Measurements from ENCODE around the gene MARS2. TPM values are rescaled to one million over a fixed set of nuclear protein-coding genes. Genes with fewer than 3 reads are reported as not detected.
"Not testable (repeated sequence)": the region's sequence is repeated elsewhere in the genome, so short reads cannot be mapped to it uniquely, and the experiment has no call there.

The MARS2 gene
- total RNA-seq, 2 donors from 2014 or later, result 10.4 to 13.4 TPM

DNA sequence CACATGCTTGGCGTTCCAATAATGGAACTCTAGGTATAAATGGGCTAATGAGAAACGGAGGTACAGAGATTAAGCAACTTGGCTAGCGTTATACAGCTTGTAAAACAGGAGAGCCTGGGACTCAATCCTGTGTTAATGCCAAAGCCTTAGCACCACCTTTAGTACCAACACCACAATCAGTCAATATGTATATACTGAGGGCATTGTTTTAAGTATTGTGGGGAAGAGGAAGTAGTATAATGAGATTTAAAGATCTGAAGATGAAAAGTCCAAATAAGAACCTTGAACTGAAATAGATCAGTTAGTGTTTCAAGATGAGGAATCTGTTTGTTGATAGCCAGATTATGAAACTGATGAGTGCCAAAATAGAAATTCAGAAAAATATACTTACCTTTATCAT lies 8.1 kb downstream of the MARS2 start:
- DNase-seq, result no peak
- Mint-ChIP-seq H3K4me1 (peaks cover 31% of the 10 kb centered on the region), H3K36me3 (ENCODE audit: low read depth) (peaks cover 7% of the 10 kb centered on the region), H3K27me3 (ENCODE audit: insufficient read depth) (no peaks in the 10 kb centered on the region), H3K4me3 (no peak overlapping the region), H3K9me3 (no peaks in the 10 kb centered on the region), H3K27ac (peak overlapping the region; percentile 15)
- TF ChIP-seq, protein P1, sequence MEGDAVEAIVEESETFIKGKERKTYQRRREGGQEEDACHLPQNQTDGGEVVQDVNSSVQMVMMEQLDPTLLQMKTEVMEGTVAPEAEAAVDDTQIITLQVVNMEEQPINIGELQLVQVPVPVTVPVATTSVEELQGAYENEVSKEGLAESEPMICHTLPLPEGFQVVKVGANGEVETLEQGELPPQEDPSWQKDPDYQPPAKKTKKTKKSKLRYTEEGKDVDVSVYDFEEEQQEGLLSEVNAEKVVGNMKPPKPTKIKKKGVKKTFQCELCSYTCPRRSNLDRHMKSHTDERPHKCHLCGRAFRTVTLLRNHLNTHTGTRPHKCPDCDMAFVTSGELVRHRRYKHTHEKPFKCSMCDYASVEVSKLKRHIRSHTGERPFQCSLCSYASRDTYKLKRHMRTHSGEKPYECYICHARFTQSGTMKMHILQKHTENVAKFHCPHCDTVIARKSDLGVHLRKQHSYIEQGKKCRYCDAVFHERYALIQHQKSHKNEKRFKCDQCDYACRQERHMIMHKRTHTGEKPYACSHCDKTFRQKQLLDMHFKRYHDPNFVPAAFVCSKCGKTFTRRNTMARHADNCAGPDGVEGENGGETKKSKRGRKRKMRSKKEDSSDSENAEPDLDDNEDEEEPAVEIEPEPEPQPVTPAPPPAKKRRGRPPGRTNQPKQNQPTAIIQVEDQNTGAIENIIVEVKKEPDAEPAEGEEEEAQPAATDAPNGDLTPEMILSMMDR (conservative IDR thresholded peaks at IDR 0.05), result no peak
- H3K4me3 ChIP-seq (ENCODE audit: low read length), result no peak overlapping the region
- H3K36me3 ChIP-seq (ENCODE audit: control insufficient read depth, insufficient read depth, low read length), result peaks cover 16% of the 10 kb centered on the region
- no peak overlapping the region for H3K27ac ChIP-seq (ENCODE audit: low read depth, low read length)
- H3K27me3 ChIP-seq (ENCODE audit: control insufficient read depth, insufficient read depth, low read length, poor library complexity, severe bottlenecking), result no peaks in the 10 kb centered on the region
- no peaks in the 10 kb centered on the region for H3K9me3 ChIP-seq (ENCODE audit: control insufficient read depth, low read length)
- WGBS, 2 experiments (ENCODE audit: insufficient coverage in 1 of 2, insufficient read length in 1 of 2), result 90 to 95% methylated on average over 2 to 3 of the region's 3 CpGs
- H3K4me1 ChIP-seq (ENCODE audit: control insufficient read depth, insufficient read depth, low read length), result peaks cover 3% of the 10 kb centered on the region
- H3K9ac ChIP-seq (ENCODE audit: extremely low read depth, low read length, poor library complexity, severe bottlenecking), result no peak overlapping the region

DNA sequence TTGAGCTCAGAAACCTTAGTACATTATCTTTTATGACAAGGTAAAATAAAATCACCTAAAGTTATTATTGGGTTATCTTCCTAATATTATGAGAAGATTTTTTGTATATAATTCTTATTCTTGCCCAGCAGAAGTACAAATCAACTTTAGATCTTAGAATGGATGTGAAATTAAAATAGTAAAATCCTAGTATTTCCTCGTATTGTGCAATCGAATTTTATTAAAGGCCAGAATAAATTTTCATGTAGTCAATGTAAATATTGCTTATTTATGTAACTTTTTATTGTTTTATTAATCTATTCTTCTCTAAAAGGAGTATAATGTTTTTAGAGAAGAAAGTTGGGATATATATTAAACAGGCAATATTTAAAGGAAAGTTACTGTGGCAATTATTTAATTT lies 12.7 kb downstream of the MARS2 start:
- H3K9ac ChIP-seq (ENCODE audit: extremely low read depth, low read length, poor library complexity, severe bottlenecking), result no peak overlapping the region
- TF ChIP-seq, protein P1 (conservative IDR thresholded peaks at IDR 0.05), result no peak
- H3K4me3 ChIP-seq (ENCODE audit: low read length), result no peak overlapping the region
- H3K9me3 ChIP-seq (ENCODE audit: control insufficient read depth, low read length), result no peaks in the 10 kb centered on the region
- Mint-ChIP-seq H3K4me1 (peaks cover 10% of the 10 kb centered on the region), H3K4me3 (no peak overlapping the region), H3K27ac (no peak overlapping the region), H3K27me3 (ENCODE audit: insufficient read depth) (no peaks in the 10 kb centered on the region), H3K9me3 (no peaks in the 10 kb centered on the region), H3K36me3 (ENCODE audit: low read depth) (peaks cover 7% of the 10 kb centered on the region)
- H3K27ac ChIP-seq (ENCODE audit: low read depth, low read length), result no peak overlapping the region
- no peaks in the 10 kb centered on the region for H3K27me3 ChIP-seq (ENCODE audit: control insufficient read depth, insufficient read depth, low read length, poor library complexity, severe bottlenecking)
- no peaks in the 10 kb centered on the region for H3K4me1 ChIP-seq (ENCODE audit: control insufficient read depth, insufficient read depth, low read length)
- H3K36me3 ChIP-seq (ENCODE audit: control insufficient read depth, insufficient read depth, low read length), result peaks cover 6% of the 10 kb centered on the region
- DNase-seq, result no peak
- 100% methylated on average over 1 of the region's 2 CpGs; no CpG with 5 or more reads in 1 of the 2 experiments for WGBS, 2 experiments (ENCODE audit: insufficient coverage in 1 of 2, insufficient read length in 1 of 2)

DNA sequence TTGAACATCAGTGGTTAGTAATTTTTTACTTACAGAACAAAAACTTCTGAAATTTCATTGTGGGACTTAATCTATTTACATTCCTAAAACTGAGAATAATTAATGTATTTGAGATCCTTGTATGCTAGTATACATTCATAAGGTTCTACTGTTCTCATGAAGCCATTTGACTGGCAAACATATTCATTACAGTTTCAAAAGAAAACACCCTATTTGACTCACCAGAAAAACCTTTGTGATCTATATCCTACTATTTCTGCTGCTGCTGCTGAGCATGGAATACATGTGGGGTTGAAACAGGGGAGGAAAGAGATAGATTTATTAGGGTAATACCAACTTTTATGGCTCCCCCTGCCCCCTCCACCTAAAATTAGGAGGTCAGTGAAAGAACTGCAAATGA lies 21.8 kb downstream of the MARS2 start:
- no peak for DNase-seq
- H3K36me3 Mint-ChIP-seq (ENCODE audit: low read depth), result peaks cover 4% of the 10 kb centered on the region
- H3K4me3 Mint-ChIP-seq, result no peak overlapping the region
- H3K27me3 Mint-ChIP-seq (ENCODE audit: insufficient read depth), result no peaks in the 10 kb centered on the region
- Histone ChIP-seq H3K27ac (ENCODE audit: low read depth, low read length) (no peak overlapping the region), H3K27me3 (ENCODE audit: control insufficient read depth, insufficient read depth, low read length, poor library complexity, severe bottlenecking) (no peaks in the 10 kb centered on the region), H3K36me3 (ENCODE audit: control insufficient read depth, insufficient read depth, low read length) (no peaks in the 10 kb centered on the region), H3K9me3 (ENCODE audit: control insufficient read depth, low read length) (no peaks in the 10 kb centered on the region), H3K4me3 (ENCODE audit: low read length) (no peak overlapping the region), H3K9ac (ENCODE audit: extremely low read depth, low read length, poor library complexity, severe bottlenecking) (no peak overlapping the region), H3K4me1 (ENCODE audit: control insufficient read depth, insufficient read depth, low read length) (no peaks in the 10 kb centered on the region)
- H3K4me1 Mint-ChIP-seq, result no peaks in the 10 kb centered on the region
- TF ChIP-seq, protein P1 (conservative IDR thresholded peaks at IDR 0.05), result no peak
- peaks cover 14% of the 10 kb centered on the region for H3K9me3 Mint-ChIP-seq
- H3K27ac Mint-ChIP-seq, result no peak overlapping the region

DNA sequence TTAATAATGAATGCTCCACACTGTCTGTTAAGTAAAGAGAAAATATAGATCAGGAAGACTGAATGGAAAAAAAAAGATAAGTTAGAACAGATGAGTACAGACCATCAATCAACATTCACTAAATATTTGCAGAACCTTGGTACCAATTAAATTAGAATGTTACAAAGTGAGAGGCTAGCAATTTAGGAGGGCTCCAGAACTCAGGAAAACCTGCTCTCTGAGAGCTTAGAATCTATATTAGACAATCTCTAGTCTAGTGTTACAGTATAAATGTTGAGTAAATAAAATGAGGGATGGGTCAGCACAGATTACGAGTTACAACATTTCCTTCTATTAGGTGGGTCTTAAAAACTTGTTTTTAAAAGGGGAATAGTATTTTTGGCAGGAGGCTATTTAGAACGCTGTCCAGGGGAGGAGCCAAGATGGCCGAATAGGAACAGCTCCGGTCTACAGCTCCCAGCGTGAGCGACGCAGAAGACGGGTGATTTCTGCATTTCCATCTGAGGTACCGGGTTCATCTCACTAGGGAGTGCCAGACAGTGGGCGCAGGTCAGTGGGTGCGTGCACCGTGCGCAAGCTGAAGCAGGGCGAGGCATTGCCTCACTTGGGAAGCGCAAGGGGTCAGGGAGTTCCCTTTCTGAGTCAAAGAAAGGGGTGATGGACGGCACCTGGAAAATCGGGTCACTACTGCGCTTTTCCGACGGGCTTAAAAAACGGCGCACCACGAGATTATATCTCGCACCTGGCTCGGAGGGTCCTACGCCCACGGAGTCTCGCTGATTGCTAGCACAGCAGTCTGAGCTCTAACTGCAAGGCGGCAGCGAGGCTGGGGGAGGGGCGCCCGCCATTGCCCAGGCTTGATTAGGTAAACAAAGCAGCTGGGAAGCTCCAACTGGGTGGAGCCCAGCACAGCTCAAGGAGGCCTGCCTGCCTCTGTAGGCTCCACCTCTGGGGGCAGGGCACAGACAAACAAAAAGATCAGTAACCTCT lies 23.7 kb downstream of the MARS2 start:
- not testable (repeated sequence) for H3K4me3 ChIP-seq (ENCODE audit: low read length); H3K4me1 ChIP-seq (ENCODE audit: control insufficient read depth, insufficient read depth, low read length); DNase-seq; H3K36me3 Mint-ChIP-seq (ENCODE audit: low read depth); H3K4me1 Mint-ChIP-seq; H3K9me3 ChIP-seq (ENCODE audit: control insufficient read depth, low read length); H3K9ac ChIP-seq (ENCODE audit: extremely low read depth, low read length, poor library complexity, severe bottlenecking); H3K27me3 Mint-ChIP-seq (ENCODE audit: insufficient read depth); H3K27ac Mint-ChIP-seq; H3K27ac ChIP-seq (ENCODE audit: low read depth, low read length); H3K27me3 ChIP-seq (ENCODE audit: control insufficient read depth, insufficient read depth, low read length, poor library complexity, severe bottlenecking); H3K36me3 ChIP-seq (ENCODE audit: control insufficient read depth, insufficient read depth, low read length)
- Mint-ChIP-seq H3K4me3 (peak overlapping the region; percentile 44), H3K9me3 (peaks cover 14% of the 10 kb centered on the region)
- WGBS, 2 experiments (ENCODE audit: insufficient coverage in 1 of 2, insufficient read length in 1 of 2), result 92 to 93% methylated on average over 6 to 31 of the region's 32 CpGs

Data from endodermal cell (in vitro differentiated cells).